NCI-H526 (cell line): ENCODE measurements around the gene GFOD1.
A peak's percentile ranks its signal among the peaks of the same experiment; 100 is the strongest.

ENCODE experiments used
- DNase-seq, 2 experiments: peaks; one replicate each; lab custom pipeline; 2025; lab: John Stamatoyannopoulos, UW

Gene GFOD1

DNA sequence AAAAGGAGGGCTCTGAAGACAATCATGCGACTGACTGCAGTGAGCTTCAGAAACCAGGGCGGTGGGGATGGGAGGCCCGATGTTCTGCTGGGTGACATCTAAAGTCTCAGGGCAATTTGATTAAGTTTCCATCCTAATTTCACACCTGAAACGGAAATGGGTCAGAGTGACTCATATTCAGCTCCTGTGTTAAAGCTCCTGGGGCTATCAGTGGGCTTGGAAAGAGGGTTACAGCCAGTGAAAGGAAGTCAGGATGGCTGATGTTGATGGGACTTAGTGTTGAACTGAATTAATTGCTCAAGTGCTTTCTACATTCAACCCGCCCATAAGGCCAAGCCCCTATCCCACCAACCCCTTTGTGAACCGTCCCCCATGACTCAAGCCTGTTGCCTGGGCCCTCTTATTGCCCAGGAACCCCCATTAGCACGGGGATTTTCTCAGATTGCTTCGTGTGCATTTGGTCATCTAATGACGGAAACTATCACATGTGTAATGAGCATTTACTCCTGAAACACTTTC lies 112.0 kb downstream of the GFOD1 start:
- DNase-seq, result no peak

DNA sequence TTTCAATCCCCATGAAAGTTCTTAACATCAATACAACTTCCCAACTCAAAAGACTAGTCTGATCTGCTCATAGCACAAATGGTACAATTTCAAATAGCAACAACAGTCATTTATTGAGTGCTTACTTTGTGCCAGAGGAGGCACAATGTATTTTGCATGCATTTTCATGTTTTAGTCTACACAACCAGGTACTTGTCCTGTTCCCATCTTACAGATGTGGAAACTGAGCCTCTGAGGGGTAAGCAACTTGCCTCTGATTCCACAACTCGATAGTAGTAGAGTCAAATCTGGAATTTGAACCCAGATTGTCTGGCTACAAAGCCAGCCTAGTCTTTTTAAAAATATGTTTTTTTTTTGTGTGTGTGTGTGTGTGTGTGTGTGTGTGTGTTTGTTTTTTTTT lies 113.5 kb downstream of the GFOD1 start:
- no peak for DNase-seq

DNA sequence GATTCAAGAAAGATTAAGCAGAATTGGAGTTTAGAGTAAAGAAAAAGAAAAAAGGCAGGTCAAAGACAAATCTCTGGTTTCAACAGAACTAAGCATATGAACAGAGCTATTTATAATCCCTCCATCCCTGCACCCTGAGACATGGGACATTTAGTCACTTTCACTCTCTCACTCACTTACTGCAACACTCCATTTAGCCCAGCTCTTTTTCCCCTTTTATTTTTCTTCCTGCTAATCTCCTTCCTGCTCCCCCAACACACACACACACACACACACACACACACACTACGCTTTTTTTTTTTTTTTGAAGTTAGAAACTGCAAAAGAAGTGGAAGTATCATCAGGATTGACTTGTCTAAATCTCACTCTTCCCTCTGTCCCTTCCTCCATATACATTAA lies 113.9 kb downstream of the GFOD1 start:
- DNase-seq, result no peak

DNA sequence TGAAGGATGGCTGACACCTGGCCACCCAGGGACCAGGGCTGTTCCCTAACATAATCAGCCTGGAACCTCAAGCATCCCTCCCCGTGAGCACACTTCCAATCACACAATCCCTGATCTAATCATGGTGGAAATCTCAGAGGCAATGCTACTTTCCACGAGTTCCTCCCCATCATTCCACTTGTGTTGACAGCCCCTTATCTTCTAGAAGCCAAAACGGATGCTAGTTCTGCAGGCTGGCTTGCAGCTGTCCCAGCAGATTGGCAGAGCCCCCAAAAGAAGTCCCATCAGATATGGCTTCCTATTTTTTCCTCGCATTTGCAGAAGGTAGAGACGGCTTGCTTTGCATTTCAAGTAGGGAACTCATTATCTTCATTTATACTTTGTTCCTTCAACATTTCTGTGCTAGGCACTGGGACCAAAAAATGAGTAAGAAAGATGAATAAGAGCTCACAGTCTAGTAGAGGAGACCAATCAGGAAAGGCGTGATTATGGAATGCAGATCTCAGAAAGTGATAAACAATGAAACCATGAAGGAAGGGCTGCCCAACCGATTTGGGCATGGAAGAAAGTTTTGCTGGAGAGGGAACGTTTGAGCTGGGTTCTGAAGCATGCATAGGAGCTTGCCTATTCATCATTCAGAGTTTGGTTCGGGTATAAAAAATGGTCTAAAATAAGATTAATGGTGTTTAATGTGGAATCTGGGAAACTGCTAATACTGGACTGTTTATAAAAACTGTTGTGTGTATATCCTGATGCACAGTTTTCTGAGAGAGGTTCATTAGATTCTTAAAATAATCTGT lies 114.5 kb downstream of the GFOD1 start:
- no peak for DNase-seq

DNA sequence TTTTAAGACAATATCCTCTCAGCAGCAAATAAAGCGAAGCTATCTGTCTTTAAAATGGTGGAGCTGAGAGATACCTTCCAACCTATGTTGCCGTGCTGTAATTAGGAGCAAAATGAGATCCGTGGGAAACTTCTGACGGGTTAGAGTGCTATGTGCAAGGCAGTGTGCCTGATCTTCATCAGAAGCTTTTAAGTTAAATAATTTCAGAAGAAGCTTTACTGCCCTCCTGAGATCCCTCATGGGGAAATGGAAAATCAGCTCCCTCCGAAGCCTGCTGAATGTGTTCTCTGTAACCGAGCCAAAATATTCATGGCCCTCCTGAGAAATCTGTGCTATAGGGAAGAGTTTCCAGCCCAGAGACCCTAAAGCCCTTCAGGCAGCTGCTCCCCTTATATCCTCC lies 115.3 kb downstream of the GFOD1 start:
- DNase-seq, result no peak

DNA sequence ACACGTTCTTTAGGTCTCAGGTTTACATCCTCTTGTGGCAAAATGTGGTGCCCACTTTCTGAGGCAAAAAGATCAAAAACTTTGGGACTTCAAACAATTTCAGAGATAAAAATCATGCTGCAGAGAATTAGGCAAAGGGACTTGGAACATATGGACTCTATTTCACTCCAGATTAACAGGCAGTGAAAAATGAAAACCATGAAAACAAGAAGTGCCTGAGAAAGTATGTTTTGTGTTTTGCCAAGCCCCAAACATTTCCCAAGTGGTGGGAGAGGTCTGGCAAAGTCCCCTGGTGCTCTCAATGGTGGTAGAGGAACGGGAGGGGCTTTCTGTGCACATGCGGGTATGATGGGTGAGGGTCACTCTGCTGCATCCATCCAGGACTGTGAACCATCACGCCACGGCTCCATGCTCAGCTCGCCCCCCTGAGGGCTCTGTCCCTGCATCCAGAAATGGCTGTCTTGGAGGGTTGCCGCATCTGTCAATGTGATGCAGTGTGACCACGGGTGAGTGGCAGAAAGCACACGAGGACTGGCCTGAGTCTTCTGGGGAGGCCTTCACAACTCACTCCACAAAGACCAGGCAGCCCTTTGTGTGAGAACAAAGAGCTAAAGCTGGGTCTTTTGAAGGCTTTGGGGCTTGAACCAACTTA lies 115.9 kb downstream of the GFOD1 start:
- no peak for DNase-seq

DNA sequence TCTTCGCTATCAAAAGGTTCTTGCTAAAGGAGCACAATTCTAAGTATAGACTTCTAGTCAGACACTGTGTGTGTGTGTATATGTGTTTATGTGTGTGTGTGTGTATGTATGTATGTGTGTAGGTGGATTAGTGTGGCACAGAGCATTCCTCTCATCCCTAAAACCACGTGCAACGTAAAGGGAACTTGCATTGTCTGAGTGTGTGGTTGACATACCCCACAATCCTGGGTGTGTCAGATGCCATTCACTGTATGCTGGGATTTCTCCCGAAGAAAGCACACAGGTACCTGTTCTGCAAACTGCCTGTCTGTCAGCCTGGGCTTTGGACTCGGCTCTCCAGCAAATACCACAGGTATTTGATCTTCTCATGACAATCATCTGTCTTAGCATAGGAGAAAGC lies 116.8 kb downstream of the GFOD1 start:
- no peak for DNase-seq

DNA sequence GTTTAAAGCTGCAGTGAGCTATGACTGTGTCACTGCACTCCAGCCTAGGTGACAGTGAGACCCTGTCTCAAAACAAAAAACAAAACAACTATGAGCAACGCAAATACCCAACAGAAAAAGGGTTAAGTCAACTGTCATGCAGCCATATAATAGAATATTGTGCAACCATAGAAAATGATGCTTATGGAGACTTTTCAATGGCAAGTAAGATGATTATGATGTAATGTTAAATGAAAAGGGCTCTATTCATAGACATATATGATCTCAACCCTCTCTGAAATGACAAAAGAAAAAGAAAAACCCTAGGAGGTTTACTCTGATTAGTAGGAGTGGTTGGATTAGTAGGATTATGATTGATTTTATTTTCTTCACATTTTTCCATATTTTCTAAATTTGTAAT lies 117.8 kb downstream of the GFOD1 start:
- DNase-seq, result no peak

DNA sequence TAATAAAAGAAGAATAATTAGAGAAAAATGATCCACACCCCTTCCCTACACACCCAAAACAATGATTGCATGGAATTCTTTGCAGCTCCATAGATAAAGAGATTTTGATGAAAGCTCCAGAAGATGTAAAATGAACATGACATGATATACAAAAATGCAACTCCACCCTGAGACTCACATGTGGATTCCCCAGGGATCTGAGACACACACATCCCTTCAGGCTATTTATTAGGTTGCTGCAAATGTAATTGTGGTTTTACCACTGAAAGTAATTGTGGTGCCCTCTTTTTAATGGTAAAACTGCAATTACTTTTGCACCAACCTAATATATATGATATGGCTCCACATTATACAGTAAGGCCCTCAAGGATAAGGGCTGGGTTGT lies 118.7 kb downstream of the GFOD1 start:
- DNase-seq, result peak in 1 of 2 experiments; percentile 18

DNA sequence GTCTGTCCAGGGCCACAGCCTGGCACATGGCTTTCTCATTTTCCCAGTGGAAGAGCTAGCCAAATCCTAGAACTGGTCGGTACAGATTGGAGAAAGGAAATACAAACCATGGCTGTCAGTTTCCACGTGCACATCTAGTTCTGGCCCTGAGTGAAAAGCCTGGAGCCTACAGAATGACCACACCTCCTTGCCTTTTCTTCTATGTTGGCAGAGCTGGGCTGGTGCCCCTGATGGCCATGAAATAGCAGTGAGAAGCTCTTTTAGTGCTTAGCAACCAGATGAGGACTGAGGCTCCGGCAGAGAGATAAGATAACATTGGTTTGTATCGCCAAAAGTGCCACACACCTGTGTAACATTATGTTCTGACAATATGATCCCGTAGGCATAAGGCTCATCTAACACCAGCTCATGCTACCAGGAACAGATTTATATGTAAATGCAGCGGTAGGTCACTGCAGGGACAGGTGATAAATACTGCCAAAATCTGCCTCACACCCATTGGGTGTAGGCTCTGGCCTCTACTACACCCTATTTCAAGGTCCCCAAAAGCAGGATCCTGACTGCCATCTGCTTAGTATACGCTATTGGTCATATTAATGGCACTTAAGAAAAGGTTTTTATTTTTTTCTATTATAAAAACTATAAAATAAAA lies 119.2 kb downstream of the GFOD1 start:
- DNase-seq, result peak in 1 of 2 experiments; percentile 22

DNA sequence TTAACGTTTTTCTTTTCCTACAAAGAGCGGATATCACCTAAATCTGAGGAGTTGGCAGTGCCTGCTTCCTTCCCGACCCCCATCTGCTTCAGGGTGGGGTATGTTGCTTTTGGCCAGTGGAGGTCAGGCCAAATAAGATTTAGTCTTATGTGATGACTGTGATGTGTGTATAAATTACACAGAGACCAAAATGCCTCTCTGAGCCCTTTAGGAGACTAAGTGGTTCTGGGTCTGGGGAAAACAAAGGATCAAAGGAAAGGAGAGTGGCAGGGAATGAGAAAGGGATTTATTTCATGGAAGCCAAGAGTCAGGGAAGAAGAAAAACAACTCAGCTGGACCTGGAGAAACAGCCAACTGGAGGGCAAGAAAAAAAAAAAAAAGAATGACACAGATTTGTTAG lies 120.0 kb downstream of the GFOD1 start:
- DNase-seq, result no peak

DNA sequence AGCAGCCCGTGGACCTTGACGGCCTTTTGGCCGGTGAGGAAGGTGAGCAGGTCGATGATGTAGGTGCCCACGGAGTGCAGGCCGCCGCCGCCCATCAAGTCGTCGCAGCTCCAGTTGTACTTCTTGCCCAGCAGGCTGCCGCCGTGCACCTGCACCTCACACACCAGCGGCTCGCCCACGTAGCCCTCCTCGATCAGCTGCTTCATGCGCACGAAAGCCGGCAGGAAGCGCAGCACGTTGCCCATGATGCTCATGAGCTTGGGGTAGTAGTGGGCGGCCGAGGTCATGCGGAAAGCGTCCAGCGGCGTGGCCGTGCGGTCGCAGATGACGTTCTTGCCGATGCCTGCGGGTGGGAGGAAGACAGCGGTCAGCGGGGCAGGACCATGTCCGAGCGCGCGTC lies 122.1 kb downstream of the GFOD1 start:
- DNase-seq, result no peak

DNA sequence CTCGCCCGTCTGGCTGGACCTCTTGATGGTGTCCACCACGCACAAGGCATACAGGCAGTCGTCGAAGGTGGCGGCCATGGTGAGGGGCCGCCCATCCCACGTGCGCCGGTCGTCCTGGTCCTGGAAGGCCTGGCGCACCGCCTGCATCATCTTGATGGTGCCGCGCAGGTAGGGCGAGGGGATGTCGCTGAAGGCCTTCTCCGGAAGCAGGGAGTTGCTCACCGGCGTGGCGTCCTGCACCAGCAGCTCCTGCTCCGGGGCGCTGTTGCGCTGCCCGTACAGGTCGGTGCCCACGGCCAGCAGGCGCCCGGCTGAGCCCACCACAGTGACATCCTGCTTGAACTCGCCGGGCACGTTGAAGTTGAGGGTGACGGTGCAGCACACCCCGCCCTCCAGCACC lies 122.6 kb downstream of the GFOD1 start:
- DNase-seq, result no peak

DNA sequence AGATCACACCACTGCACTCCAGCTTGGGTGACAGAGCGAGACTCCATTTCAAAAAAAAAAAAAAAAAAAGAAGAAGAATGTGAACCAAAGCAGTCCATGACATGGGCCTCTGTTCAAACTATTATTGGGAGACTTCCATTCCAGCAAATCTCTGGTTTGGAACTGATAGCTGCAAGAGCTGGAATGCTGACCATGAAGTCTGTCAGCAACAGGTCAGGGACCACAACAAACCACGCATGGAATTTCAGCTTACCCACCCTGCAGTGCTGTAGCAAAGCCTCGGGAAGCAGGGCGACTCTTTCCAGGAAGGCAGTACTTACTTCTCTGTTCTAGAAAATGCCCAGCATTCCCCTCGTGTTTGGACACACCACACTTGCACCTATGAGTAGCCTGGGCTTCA lies 125.0 kb downstream of the GFOD1 start:
- DNase-seq, result no peak

DNA sequence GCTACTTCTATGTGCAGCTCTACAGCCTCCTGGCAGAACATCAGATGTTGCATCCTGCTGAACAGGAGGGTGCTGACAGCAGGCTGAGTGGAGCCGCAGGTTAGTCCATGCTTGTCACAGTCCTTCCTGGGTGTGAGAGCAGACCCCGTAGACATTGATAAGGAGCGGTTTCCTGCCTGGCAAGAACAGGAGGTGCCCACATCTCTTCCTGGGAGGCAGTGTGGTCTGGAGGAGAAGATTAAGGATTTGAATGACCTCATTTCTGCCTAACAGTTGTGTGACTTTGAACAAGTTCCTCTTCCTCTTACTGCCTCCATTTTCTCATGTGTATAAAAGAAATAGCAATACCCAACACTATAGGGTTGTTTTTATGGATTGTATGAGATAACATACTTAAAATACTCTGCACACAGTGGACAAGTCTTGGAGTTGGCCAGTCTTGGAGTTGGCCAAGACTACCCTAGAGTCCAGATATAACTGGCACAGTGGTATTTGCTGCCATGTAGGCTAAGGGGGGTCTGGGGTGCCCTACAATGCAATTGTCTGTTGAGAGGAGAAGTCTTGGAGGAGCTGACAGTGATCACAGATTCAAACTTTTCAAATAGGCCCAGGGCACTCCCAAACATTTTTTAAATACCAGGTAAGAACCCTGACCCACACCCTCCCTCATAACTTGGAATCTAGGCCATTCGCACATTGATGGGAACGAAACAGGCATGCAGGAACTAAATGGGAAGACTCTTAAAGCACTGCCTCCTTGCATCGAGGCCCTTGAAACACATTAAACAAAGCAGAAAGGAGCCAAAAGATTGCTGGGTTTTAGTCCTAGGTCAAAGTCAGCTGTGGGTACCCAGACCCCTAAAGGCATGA lies 126.5 kb downstream of the GFOD1 start:
- no peak for DNase-seq

DNA sequence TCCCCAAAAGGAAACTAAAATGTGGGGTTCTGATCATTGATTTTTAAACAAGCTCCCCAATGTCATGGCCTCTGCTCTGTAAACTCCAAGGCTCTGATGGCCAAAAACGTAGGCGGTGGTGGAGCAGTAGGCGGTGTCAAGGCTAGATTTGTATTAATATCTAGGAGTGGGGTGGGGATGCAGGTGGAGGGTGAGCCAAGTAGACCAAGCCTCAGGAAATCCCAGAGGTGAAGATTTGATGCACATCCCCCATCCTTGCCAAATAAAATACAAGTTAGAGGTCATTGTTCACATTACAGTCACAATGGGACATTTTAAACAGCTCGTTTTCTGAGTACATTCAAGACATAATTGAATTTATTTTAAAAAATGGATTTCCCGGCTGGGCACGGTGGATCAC lies 128.1 kb downstream of the GFOD1 start:
- DNase-seq, result no peak

DNA sequence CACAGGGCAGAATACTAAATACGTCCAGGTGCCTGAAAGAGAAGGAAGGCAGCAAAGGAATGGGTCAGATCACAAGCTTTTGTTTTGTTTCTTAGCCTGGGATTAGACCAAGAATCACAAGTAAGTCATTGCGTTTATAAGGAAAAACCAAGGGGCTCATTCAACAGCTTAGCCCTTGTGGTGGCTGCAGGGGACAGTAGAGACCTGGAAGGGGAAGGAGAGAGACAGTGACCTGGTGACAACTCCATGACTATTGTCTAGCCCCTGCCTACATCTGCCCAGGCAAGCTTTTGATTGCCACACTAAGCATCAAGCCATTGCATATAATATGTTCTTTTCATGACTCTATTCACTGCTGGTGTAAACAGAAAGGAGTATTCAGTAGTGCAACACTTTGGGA lies 128.9 kb downstream of the GFOD1 start:
- DNase-seq, result no peak

DNA sequence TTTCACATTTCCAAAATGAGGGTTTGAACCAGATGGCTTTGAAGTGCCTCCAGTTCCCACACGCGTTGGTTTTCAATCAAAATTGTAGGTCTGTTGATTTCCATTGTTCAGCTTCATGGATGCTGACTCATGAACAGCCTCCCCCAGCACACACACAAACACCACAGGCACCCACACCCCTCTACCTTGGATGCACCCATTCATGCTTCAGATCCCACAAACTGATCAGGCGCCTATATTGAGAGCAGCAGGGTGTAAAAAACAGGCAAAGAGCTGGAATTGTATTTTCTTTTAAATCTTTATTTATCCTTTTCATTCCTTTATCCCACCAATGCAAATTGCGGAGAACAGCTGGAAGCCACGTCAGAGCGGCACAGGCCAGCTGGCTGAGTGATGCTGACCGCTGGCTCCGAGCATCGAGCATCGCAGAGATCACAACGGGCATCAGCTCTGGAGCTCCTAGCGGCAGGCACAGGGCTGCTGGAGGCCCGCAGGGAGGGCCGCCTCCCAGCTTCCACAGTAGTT lies 129.8 kb downstream of the GFOD1 start:
- no peak for DNase-seq

DNA sequence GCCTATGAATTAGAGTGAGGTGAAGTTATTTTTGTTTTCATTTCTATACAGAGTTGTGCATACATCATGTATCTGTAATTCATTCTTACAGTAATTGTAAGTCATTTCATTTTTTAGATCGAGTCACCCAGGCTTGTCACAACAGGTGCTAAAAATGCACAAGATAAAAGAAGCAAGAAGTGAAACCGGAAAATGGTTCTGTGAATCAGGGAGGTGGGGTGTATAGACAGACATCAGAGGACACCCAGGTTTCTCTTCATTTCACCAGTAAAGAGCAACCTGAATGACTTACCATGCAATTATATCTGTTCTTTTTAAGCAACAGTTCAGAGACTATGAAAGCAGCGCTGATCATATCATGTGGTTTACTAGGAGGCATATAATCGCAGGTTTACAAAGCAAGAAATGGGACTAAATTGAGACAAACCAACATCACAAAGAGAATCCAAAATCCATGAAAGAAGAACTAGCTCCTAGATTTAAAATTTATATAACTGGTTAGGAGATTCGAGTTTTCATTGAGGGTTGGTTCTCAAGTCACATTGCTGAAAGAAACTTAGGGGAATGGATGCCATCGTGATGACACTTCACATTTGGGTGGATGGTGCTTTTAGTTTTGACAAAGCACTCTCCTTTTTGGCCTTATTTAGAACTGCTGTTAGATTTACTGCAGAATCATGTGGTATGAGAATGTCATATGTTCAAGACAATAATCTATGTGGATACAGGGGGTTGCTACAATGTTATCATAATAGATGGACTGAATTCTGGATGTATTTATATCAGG lies 131.2 kb downstream of the GFOD1 start:
- DNase-seq, result no peak

DNA sequence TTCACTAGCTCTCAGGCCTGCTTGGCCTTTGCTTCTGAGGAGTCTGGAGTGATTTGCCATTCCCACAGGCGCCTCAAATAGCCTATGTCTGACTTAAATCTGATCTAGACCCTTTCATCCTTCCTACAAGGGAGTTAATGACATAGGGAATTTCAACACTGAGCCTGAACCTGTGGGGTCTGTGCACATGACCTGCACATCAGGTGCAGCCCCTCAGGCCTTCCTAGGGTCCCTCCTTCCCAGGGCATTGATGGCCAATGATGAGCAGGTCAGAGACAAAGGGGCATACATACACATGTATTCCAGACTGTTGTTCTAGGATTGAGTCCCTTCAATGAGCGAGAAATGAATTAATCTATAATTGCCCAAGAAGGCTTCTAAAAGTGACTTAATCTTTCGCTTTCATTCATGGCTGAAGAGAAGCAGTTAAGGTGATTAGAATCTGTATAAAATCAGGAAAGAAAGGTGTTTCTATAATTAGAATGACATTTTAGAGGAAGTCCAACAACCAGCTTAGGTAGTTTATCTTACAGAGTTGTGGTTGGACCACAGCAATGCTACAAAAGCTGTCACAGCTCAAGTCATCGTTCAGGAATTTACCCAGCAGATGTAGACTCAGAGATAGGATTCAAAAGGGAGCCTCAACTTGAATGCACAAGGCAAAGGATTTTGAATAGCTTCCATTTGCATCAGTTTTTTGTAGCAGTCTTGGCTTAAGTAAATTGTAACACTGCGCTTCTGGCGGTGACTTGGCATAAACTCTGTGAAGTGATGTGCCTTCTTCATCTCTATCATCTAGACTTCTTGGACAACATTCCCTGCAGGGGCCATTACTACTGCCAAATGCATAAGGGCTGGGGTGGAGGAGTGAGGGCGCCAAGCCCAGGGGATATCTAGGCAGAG lies 132.1 kb downstream of the GFOD1 start:
- no peak for DNase-seq
